OCI-LY1 (cell line): ENCODE measurements around the gene DENND1A.

Experiments
- CTCF ChIP-seq: fragments of 200-600 bp; sonication (generic), shearing (Covaris generic); IDR thresholded peaks from 2 replicates; pipeline ENCODE4 v1.5.1; 2017; ENCODE audit warnings: mild to moderate bottlenecking, antibody characterized with exemption, low read length, moderate library complexity, mixed read lengths
- EZH2 ChIP-seq: fragments of 200-600 bp; sonication (generic), shearing (Covaris generic); IDR thresholded peaks from 2 replicates; pipeline ENCODE4 v1.8.0; 2017; ENCODE audit warnings: borderline replicate concordance, mixed run types, mild to moderate bottlenecking, antibody characterized with exemption, low read length, moderate library complexity, mixed read lengths

GRCh38 chr9:123743737-123744136 lies 186.2 kb downstream of the DENND1A start:
- TF ChIP-seq EZH2 (no peak), CTCF (no peak)
